ENCODE data around the gene SLC1A4.

DNA sequence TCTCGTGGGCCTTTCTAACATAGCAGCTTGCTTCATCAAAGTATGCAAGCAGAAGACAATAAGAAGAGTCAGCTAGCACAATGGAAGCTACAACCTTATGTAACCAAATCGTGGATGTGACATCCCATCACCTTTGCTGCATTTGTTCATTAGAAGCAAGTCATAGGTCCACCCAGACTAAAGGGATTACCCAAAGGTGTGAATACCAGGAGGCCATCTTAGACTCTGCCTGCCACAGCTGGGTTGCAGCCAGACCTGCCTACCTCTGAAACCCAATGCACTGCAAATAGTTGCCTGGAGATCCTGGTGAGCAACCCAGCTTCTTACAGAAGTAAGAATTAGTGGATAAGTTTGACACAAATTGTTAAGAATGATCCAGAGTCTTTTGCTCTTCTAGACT is 10.6 kb downstream of the SLC1A4 start:
- TF ChIP-seq CTCF (IDR thresholded peaks at IDR 0.05) (no peak), POLR2A (IDR thresholded peaks at IDR 0.05) (no peak)

Data from thyroid gland (tissue), 4 donors.